Coronary artery (tissue), 2 donors: ENCODE measurements around the gene MROH7.

Source experiments
- DNase-seq: peaks from one replicate; pipeline ENCODE4 v3.0.0-alpha.2; 2017; ENCODE audit warnings: low spot score
- H3K27ac ChIP-seq, 2 donors: fragments of 200-600 bp; sonication (generic); one replicate each; pipeline ENCODE4 v1.5.1; 2016 to 2019
- H3K4me3 ChIP-seq: fragments of 200-600 bp; sonication (generic); 2 replicates; pipeline ENCODE4 v1.5.1; 2016; ENCODE audit warnings: mild to moderate bottlenecking, moderate library complexity
- TF ChIP-seq, protein P1 (sequence below): fragments of 200-600 bp; sonication (generic); IDR thresholded peaks from one replicate; pipeline ENCODE4 v1.5.1; 2019; ENCODE audit warnings: antibody characterized with exemption

The MROH7 gene

GRCh38 chr1:54652168-54652567, 10.6 kb downstream of the MROH7 start:
- Histone ChIP-seq H3K27ac (no peak overlapping the region), H3K4me3 (no peak overlapping the region)
- TF ChIP-seq, protein P1, sequence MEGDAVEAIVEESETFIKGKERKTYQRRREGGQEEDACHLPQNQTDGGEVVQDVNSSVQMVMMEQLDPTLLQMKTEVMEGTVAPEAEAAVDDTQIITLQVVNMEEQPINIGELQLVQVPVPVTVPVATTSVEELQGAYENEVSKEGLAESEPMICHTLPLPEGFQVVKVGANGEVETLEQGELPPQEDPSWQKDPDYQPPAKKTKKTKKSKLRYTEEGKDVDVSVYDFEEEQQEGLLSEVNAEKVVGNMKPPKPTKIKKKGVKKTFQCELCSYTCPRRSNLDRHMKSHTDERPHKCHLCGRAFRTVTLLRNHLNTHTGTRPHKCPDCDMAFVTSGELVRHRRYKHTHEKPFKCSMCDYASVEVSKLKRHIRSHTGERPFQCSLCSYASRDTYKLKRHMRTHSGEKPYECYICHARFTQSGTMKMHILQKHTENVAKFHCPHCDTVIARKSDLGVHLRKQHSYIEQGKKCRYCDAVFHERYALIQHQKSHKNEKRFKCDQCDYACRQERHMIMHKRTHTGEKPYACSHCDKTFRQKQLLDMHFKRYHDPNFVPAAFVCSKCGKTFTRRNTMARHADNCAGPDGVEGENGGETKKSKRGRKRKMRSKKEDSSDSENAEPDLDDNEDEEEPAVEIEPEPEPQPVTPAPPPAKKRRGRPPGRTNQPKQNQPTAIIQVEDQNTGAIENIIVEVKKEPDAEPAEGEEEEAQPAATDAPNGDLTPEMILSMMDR: no peak
- DNase-seq: no peak

GRCh38 chr1:54653036-54653435, 11.4 kb downstream of the MROH7 start:
- Histone ChIP-seq H3K4me3 (no peak overlapping the region), H3K27ac (no peak overlapping the region)
- TF ChIP-seq, protein P1: no peak
- no peak for DNase-seq

- no peak overlapping the region for H3K4me3 ChIP-seq
- DNase-seq: no peak
- TF ChIP-seq, protein P1: no peak
- H3K27ac ChIP-seq: no peak overlapping the region
Measured at GRCh38 chr1:54658164-54658913, 16.8 kb downstream of the MROH7 start.

- TF ChIP-seq, protein P1: no peak
- H3K27ac ChIP-seq: no peak overlapping the region
- no peak for DNase-seq
- H3K4me3 ChIP-seq: no peak overlapping the region
Measured at GRCh38 chr1:54663725-54664124, 22.1 kb downstream of the MROH7 start.

DNA sequence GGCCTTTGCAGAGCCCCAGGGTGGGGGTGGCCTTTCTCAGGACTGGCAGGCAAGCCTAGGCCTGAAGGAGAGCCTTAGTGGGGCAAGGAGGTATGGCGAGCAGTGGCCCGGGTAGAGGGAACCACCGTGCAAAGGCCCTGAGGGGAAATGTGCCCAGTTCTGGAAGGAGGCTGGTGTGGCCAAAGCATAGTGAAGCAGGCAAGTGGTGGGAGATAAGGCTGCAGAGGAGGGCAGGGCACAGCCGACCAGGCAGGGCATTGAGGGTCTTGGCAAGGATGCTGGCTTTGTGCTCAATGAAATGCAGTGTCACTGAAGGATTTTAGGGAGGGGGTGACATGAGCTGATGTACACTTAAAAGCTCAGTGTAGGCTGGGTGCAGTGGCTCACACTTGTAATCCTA, 22.8 kb downstream of the MROH7 start:
- TF ChIP-seq, protein P1: no peak
- no peak overlapping the region for H3K4me3 ChIP-seq
- no peak overlapping the region for H3K27ac ChIP-seq
- no peak for DNase-seq

GRCh38 chr1:54665852-54666251, 24.3 kb downstream of the MROH7 start:
- Histone ChIP-seq H3K27ac (no peak overlapping the region), H3K4me3 (no peak overlapping the region)
- TF ChIP-seq, protein P1: no peak
- no peak for DNase-seq

GRCh38 chr1:54666333-54666732, 24.7 kb downstream of the MROH7 start:
- DNase-seq: no peak
- Histone ChIP-seq H3K27ac (no peak overlapping the region), H3K4me3 (no peak overlapping the region)
- TF ChIP-seq, protein P1: no peak
